HG03457 (cell line): ENCODE measurements around the gene SLIT3.

Experiments
- ATAC-seq: cut with Tn5 transposase; IDR thresholded peaks from one replicate; pipeline ENCODE4 v1.9.1; 2021; ENCODE audit warnings: moderate number of reproducible peaks; ENCODE audit not compliant: unreplicated experiment

The SLIT3 gene

DNA sequence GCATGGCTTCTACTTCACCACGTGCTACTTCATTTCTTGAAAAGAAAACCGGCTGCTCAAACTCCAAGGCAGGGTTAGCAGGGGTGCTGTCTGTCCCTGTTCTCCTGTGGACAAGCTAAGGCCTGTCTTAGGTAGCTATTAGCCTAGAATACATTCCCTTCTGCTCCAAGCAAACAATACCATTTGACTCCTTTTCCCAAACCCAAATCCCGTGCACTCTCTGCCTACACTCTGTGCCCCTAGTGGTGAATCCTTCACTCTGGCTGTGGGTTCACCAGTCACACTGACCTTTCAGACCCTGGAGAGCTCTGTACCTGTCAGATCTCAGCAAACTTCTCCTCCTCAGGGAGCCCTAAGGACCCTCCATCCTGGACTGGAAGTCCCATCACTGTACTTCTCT, 211.6 kb downstream of the SLIT3 start:
- no peak for ATAC-seq

- no peak for ATAC-seq
Observed at GRCh38 chr5:169088028-169088725, 212.8 kb downstream of the SLIT3 start.

DNA sequence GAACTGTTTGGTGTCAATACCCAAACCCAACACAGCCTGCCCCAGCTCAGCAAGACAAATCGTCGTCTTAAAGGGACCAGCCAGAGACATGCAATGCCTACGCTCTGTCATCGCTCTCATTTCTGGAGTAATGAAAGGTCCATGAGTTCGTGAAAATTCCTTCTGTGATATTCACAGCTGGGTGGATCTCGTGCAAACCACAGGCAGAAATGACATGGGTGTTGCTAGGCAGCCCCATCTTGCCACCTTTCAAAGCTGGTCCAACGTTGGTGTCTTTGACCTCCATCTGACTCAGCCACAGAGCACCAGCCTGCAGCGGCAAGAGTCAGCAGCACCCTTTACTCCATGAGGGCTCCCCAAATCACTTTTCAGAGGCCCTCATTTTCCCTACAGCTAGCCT, 215.3 kb downstream of the SLIT3 start:
- ATAC-seq, result no peak

GRCh38 chr5:169085212-169085611, 215.7 kb downstream of the SLIT3 start:
- no peak for ATAC-seq

DNA sequence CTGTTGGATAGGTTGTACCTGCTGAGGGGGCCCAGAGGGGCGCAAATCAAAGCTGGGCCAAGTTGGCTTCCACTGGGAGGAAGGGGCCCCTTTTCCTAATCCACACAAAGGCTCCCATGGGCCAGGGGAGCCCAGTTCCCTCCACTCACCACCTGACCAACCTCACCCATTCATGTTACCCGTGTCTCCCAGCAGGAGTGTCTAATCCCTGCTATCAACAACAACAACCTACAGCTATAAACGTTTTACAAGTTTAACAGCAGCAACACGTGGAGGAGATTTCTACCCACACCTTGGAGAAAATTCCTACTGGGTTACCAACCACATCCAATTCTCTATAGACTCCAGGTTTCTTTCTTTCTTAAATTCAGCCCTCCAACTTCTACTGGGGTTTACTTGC, 216.2 kb downstream of the SLIT3 start:
- ATAC-seq, result no peak

DNA sequence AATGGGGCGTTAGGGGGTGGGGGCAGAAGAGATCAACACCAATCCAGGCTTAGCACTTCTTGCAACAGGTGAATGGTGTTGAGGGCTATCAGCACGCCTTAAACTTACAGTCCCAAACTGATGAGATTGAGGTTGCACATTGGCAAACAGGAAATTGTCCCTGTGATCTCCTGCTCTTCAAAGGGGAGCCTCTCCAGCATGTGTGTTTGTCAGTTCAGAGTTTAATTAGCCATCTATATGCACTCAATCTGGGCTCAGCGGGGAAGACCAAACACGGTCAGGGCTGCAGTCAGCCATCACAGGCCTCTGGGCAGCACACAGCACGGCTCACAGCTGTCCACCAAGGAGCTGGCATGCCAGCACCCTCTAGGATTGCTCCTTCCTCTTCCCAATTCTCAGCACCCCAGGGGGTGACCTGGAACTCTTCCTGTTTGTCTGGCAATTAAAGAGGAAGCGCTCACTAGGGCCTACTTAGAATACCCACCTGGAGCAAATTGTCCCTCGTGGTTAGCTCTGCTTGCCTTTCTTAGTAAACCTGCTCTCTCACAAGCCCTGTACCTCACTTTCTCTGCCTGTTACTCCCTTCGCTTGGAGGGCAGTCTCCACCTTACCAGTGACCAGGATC, 217.4 kb downstream of the SLIT3 start:
- ATAC-seq, result no peak

DNA sequence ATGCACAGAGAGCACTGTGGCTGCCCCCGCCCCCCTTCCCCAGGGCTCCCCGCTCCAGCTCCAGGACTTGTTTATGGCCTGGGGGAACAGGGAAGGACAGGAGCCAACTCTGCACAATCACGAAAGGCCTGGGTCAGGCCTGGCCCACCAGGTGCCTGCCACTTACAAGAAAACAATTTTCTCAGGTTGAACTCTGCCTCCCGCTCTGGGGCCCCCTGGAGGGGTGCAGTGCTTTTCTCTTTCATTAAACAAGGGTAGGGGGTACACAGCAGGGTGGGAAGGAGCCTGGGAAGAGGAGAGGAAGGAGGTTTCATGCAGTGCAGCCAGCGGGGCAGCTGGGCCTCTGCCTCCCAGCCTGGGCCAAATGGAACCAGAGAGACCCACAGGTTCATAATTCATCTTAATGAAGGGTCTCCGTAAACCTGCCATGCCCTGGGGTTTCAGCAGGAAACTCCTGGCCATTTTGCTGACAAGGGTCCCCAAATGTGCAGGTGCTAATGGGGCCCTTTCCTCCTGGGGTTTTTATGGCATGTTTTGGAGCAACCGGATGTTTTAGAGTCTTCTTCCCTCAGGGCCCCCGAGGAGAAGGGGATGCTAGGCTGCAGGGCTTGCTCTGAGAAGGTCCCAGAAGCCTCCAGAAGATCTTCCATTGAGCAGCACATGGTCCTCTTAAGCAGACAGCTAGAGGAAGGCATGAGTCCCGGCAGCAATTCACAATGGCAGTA, 219.8 kb downstream of the SLIT3 start:
- no peak for ATAC-seq

DNA sequence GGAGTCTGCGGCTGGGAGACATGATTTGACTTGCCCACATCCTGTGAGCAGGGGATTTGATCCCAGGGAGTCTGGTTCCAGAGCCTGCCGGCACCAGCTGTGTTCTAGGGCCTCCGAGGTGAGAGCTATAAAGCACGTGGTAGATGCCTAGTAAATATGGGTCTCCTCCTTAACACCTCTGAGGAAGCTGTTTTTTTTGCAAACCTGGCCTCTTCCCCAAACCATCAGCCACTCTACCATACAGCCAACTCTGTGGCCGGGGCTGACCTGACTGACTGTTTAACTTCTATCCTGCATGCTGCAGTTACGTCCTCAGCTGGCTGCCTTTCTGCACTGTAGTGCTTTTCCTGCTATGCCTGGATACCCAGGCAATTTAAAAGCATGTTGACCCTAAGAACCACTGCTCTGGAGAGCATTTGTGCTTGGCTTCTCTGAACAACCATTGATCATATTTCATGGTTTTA, 220.5 kb downstream of the SLIT3 start:
- no peak for ATAC-seq

DNA sequence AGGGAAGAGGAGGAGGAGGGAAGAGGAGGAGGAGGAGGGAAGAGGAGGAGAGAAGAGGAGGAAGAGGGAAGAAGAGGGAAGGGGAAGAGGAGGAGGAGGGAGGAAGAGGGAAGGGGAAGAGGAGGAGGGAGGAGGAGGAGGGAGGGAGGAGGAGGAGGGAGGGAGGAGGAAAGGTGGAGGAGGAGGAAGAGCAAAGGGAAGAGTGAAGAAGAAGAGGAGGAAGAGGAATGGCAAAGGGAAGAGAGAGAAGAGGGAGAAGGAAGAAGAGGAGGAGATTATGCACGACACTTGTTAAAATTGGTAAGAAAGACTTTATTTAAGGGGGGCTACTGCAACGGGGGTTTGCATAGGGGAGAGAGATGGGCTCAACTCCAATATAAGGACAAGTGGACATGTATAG, 221.2 kb downstream of the SLIT3 start:
- ATAC-seq, result no peak

GRCh38 chr5:169074839-169075238, 226.1 kb downstream of the SLIT3 start:
- no peak for ATAC-seq

DNA sequence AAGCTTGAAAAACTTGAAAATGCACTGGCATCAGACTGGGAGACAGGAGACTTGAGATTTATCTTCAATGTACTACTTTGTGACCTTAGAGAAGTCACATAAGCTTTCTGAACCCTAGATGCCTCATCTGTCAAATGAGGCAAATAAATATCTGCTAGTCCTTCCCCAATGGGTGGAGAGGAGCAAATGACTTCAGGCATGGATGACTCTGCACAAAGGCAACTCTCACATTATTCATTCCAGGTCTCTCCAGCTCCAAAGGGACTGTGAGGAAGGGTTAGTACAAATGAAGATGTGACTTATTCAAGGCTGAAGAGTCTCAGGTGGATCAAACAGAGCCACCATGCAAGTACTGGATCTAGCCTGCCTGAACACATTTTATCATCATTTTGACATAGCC, 228.7 kb downstream of the SLIT3 start:
- ATAC-seq, result no peak

DNA sequence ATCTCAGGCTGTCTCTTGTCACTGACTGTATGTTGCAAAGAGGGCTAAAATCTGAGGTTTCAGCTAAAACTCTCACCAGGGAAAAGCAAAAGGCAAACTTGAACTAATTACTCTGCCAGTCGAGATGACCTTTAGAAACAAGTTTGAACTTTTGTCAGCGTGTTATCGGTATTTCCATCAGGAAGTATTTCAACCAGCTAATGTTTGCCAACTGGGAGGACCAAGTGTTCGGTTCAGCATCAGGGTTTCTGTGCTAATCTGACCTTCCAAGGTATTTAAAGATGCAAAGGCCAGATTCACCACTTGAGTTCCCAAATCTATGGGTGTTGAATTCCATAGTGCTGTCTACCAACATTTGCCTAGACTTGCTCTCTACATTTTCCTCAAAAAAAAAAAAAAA, 230.5 kb downstream of the SLIT3 start:
- no peak for ATAC-seq

DNA sequence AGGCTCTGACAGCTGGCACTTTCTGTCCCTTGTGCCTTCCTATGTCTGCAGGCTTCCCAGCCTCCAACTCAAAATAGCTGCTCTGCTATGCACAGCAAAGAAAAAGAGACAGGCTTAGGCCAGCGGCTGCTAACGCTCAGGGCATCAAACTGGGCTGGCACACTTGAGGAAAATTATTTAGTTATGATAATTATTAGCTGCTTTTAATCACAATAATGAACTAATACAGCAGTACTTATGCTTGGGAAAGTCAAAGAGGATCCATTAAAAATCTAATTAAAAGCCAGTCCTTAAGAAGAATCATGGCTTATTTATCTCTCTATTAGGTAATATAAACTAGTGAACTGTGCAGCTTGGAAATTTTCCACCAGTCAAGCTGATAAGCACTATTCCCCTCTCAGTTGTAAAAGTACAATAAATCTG, 233.2 kb downstream of the SLIT3 start:
- ATAC-seq, result no peak

- ATAC-seq, result no peak
Observed at GRCh38 chr5:169065400-169065799, 235.5 kb downstream of the SLIT3 start.

- ATAC-seq, result no peak
Observed at GRCh38 chr5:169064093-169064492, 236.8 kb downstream of the SLIT3 start.

DNA sequence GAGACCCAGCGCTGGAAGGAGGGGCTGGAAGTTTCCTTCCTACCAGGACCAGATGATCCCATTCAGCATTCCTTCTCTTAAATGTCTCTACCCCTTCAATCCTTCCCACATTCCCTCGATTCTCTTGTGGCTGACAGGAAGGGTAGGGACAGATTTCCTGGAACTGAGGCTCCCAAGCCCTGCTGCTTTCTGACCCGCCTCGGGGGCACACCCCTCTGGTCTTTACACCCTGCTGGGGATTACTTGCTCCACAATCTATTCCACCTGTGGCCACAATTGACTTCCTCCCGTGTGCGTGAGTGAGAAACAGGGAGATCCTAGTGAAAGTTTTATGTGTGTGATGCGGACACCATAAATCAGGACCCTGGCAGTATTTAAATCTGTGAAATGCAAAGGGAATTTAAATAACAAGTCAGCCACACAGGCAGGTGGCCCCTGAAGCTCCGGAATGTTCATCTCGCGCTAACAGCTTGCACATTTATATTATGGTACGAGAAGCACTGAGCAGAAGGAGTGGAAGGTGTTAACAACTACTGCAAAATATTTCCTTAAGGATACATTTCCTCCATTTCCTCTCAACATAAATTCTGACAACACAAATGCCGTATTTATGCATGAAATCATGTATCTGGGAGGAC, 237.5 kb downstream of the SLIT3 start:
- ATAC-seq, result no peak

DNA sequence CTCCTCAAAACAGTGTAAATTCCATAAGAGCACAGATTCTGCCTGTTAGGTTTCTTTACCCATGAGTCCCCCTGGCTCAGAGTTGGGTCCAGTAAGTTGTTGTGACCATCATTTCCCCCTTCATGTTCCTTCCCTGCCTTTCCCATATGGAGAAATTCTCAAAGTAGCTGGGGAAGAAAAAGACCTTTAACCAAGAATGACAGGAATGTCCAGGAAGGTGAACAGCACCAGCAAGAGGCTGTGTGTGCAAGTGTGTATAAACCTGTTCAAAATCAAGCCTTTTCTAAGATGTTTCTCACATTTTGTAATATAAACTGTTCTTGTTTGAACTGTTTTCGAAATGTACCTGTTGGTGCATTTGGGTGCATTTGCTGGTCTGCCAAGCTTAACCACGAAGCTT, 238.2 kb downstream of the SLIT3 start:
- ATAC-seq, result no peak

DNA sequence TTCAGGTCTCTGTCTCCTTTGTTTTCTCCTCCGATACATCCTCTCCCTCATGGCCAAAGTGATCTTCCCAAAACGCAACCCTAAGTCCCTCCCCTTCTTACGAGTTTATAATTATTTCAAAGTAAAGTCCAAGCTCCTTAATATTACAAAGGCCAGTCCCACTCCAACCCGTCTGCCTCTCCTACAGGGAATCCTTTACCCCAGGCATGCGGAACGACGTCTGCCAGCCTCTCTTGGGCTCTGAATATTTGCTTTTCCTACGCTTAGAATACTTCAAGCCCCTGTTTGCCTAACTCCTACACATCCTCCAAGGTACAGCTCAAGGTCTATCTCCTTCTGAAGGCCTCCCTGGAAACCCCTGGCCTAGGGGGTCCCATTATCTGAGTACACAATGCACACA, 246.4 kb downstream of the SLIT3 start:
- ATAC-seq, result no peak

DNA sequence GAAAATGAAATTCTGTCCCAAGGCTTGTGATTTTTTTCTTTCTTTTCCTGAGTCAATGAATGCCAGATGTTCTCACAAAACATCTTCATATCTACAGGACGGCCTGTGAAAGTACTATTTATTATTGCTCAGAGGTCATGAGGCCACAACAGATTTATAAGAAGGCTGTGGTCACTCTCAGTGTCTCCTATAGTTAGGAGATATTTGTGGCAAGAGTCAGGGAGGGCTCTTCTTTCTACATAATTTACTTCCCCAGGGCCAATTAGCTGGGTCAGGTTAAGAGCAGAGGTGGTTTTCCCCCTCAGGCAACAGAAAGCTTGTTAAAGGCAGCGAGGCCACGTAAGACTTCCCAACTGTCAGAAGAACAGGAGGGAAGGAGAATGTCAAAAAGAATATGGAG, 248.7 kb downstream of the SLIT3 start:
- no peak for ATAC-seq

DNA sequence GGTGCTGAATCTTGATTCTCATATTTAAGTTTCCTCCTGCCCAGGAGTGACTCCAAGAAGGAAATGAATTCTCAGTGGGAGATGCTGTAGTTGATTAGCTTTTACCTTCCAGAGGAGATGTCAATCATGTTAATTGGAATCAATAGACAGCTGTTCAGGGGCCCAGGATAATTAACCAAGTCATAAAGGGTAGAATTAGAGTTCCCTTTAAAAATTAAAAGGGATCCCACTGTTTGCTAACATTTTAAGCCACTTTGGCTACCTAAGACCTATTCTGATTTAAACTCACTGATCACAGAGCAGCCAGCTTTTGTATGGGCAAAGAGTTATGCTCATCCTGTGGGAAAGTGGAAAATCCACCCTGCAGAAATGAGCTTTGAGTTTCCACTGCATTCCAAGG, 249.6 kb downstream of the SLIT3 start:
- no peak for ATAC-seq

DNA sequence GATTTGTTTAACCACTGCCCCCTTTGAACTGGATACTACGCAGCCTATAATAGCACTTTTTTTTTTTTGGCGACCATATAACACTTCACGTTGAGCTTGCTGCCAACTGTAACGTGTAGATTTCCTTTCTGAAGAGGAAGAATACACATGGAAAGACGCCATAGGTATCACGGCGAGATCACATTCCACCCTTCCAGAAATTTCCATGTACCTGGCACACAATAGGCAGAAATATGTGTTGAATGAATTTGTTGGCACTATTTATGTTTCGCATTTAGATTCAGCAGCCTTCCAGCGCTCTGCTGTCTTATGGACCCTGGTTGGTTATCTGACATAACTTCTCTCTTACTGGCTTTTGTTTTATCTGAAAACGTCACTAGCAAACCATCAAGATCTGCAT, 250.3 kb downstream of the SLIT3 start:
- no peak for ATAC-seq

DNA sequence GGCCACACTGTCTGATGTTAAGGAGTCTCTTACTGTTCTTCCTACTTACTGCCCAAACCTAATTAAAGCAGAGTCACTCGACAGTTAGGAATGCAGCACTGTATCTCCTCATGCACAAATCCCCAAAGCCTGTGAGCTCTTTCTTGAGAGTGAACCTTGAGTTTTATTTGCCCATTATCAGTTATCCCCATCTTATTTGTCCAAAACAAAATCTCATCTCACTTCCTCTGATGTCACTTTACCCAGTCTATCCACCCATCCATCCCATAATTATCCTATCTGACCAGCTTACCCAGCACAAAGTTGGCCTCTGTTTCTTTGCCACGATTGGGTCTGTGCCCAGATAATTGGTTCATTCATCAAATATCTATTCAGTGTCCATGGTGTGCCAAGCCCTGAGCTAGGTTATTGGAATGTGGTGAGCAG, 250.8 kb downstream of the SLIT3 start:
- ATAC-seq, result no peak
